ENCODE data around the gene XYLT1.

XYLT1 gene

GRCh38 chr16:17369421-17370222 lies 101.1 kb downstream of the XYLT1 start:
- peak; percentile 64 to 72 for ATAC-seq

GRCh38 chr16:17368951-17369350 lies 101.8 kb downstream of the XYLT1 start:
- ATAC-seq: peak; percentile 20 to 26

GRCh38 chr16:17368446-17368845 lies 102.3 kb downstream of the XYLT1 start:
- ATAC-seq: no peak

GRCh38 chr16:17367923-17368322 lies 102.8 kb downstream of the XYLT1 start:
- ATAC-seq: no peak

GRCh38 chr16:17367036-17367435 lies 103.7 kb downstream of the XYLT1 start:
- ATAC-seq: no peak

- no peak for ATAC-seq
Measured at GRCh38 chr16:17366299-17366961, 104.3 kb downstream of the XYLT1 start.

- ATAC-seq: no peak
Measured at GRCh38 chr16:17365591-17366298, 105.0 kb downstream of the XYLT1 start.

- ATAC-seq: no peak
Measured at GRCh38 chr16:17365211-17365541, 105.6 kb downstream of the XYLT1 start.

GRCh38 chr16:17364319-17365210 lies 106.2 kb downstream of the XYLT1 start:
- peak; percentile 87 to 92 for ATAC-seq

GRCh38 chr16:17362946-17363345 lies 107.8 kb downstream of the XYLT1 start:
- no peak for ATAC-seq

- no peak for ATAC-seq
Measured at GRCh38 chr16:17362183-17362582, 108.6 kb downstream of the XYLT1 start.

GRCh38 chr16:17360693-17361122 lies 110.1 kb downstream of the XYLT1 start:
- ATAC-seq: no peak

- peak; percentile 66 to 67 for ATAC-seq
Measured at GRCh38 chr16:17359788-17360390, 110.9 kb downstream of the XYLT1 start.

GRCh38 chr16:17358846-17359245 lies 111.9 kb downstream of the XYLT1 start:
- ATAC-seq: no peak

- no peak for ATAC-seq
Measured at GRCh38 chr16:17358355-17358754, 112.4 kb downstream of the XYLT1 start.

GRCh38 chr16:17357307-17358062 lies 113.3 kb downstream of the XYLT1 start:
- ATAC-seq: no peak

GRCh38 chr16:17356243-17356933 lies 114.4 kb downstream of the XYLT1 start:
- ATAC-seq: no peak

- no peak for ATAC-seq
Measured at GRCh38 chr16:17354685-17355084, 116.1 kb downstream of the XYLT1 start.

- ATAC-seq: no peak
Measured at GRCh38 chr16:17354141-17354601, 116.6 kb downstream of the XYLT1 start.

GRCh38 chr16:17353561-17353960 lies 117.2 kb downstream of the XYLT1 start:
- ATAC-seq: no peak

Data from activated CD4-positive, CD25-positive, alpha-beta regulatory T cell treated with anti-CD3 and anti-CD28 coated beads, Interleukin-2, amount 50 U/mL, for 24 hours (primary cell).